ENCODE measurements around the gene C19orf81.

- TF ChIP-seq, protein P1, sequence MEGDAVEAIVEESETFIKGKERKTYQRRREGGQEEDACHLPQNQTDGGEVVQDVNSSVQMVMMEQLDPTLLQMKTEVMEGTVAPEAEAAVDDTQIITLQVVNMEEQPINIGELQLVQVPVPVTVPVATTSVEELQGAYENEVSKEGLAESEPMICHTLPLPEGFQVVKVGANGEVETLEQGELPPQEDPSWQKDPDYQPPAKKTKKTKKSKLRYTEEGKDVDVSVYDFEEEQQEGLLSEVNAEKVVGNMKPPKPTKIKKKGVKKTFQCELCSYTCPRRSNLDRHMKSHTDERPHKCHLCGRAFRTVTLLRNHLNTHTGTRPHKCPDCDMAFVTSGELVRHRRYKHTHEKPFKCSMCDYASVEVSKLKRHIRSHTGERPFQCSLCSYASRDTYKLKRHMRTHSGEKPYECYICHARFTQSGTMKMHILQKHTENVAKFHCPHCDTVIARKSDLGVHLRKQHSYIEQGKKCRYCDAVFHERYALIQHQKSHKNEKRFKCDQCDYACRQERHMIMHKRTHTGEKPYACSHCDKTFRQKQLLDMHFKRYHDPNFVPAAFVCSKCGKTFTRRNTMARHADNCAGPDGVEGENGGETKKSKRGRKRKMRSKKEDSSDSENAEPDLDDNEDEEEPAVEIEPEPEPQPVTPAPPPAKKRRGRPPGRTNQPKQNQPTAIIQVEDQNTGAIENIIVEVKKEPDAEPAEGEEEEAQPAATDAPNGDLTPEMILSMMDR (IDR thresholded peaks at IDR 0.05): no peak
- TF ChIP-seq POLR2A (IDR thresholded peaks at IDR 0.05): no peak
Measured at GRCh38 chr19:50657712-50658440, 8.6 kb downstream of the C19orf81 start.

Measured in Peyer's patch (tissue), 4 donors.